Mesodermal cell (in vitro differentiated cells): ENCODE measurements around the gene MACROH2A2.

Experiments
- H3K27ac ChIP-seq: 2 replicates; pipeline ENCODE4 v1.7.0; 2013; ENCODE audit warnings: mild to moderate bottlenecking, low read depth, low read length, moderate library complexity; ENCODE audit not compliant: severe bottlenecking
- H3K36me3 ChIP-seq: 2 replicates; pipeline ENCODE4 v1.7.1; 2013; ENCODE audit warnings: mild to moderate bottlenecking, low read length, moderate library complexity; ENCODE audit not compliant: control insufficient read depth, insufficient read depth
- H3K4me1 ChIP-seq: one replicate; pipeline ENCODE4 v1.7.1; 2013; ENCODE audit warnings: mild to moderate bottlenecking, low read length; ENCODE audit not compliant: insufficient read depth, control insufficient read depth, poor library complexity, severe bottlenecking
- H3K4me3 ChIP-seq: 2 replicates; pipeline ENCODE4 v1.7.0; 2013; ENCODE audit warnings: low read length, control low read depth, mild to moderate bottlenecking; ENCODE audit not compliant: insufficient read depth, poor library complexity, severe bottlenecking; ENCODE audit errors: extremely low read depth
- H3K9me3 ChIP-seq: 2 replicates; pipeline ENCODE4 v1.7.1; 2013; ENCODE audit warnings: mild to moderate bottlenecking, low read length, moderate library complexity; ENCODE audit not compliant: control insufficient read depth
- WGBS, 2 experiments: methylation state at CpG; one replicate each; pipeline ENCODE4 v1.1.5; 2013; ENCODE audit warnings: missing lambda C conversion rate in 2 of 2; ENCODE audit not compliant: insufficient coverage in 2 of 2; 5-methylcytosine and 5-hydroxymethylcytosine counted together

The MACROH2A2 gene

DNA sequence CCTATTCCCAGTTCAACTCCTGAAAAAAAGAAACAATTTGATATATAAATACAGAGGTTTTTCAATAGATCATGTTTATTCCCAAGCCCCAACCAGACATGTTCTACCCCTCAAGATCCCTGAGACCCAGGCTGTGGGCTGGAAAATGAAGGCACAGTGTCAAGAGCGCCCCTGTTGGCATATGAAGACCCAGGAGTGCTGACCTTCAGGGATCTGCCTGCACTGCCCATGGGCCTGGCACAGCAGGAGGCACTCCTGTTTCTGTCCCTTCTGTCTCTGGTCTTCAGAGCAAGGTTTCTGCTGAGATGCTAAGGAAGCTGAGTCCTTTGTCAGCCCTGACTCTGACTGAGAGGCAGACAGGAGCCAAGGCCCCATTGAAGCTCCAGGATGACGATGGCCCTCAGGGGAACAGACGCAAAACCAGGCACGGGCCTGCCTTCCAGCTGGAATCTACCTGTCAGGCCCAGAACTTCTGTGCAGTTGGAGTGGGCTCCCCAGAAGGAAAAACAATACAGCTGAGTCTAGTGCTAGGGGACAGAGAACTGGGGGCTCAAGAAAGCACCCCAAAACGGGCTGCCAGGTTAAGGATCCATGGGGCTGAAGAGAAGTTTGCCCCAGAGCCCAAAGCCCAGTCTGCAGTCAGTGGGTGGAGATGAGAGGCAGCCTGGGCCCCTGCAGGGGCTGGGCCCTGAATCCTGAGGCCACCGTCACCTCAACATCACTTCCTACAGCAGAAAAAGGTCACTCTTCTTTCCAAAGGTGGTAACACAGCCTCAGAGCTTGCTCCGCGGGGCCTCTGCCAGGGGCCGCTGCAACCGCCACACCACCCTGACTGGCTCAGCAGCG is 86.7 kb downstream of the MACROH2A2 start:
- Histone ChIP-seq H3K9me3 (no peaks in the 10 kb centered on the region), H3K4me3 (no peak overlapping the region), H3K36me3 (peaks cover 3% of the 10 kb centered on the region), H3K4me1 (no peaks in the 10 kb centered on the region), H3K27ac (no peak overlapping the region)
- WGBS, 2 experiments, result 91 to 94% methylated on average over 9 to 11 of the region's 11 CpGs

DNA sequence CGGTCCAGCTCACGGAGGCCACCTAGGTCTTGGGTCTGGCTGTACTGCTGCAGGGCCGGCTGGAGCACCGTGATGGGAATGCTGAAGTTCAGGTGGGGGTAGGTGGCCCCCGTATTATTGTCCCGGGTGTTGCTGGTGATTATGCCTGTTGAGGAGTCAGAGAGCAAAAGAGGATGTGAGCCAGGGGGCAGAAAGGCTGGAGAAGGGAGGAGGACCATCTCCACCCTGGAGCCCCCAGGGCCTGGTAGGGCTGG is 87.3 kb downstream of the MACROH2A2 start:
- H3K4me1 ChIP-seq, result peaks cover 3% of the 10 kb centered on the region
- 89 to 93% methylated on average over 3 to 6 of the region's 6 CpGs for WGBS, 2 experiments
- H3K9me3 ChIP-seq, result no peaks in the 10 kb centered on the region
- no peak overlapping the region for H3K4me3 ChIP-seq
- no peak overlapping the region for H3K27ac ChIP-seq
- peaks cover 3% of the 10 kb centered on the region for H3K36me3 ChIP-seq

DNA sequence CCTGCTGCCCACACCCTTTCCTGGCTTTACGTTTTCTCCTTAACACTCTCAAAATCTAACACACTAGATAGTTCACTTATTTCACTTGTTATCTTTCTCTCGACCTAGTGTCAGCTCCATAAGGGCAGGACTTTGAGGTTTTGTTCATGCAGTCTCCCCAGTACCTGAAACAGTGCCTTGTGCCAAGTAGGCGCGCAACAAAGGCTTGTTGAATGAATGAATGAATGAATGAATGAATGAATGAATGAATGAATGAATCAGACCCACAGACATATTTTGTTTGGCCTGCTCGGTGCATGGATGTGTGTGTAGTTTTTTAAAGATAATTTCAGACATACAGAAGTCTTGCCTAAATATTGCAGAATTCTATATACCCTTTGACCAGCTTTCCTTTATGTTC is 87.7 kb downstream of the MACROH2A2 start:
- WGBS, 2 experiments, result 78 to 81% methylated on average over 3 to 4 of the region's 5 CpGs
- Histone ChIP-seq H3K4me3 (no peak overlapping the region), H3K36me3 (peaks cover 3% of the 10 kb centered on the region), H3K27ac (no peak overlapping the region), H3K9me3 (no peaks in the 10 kb centered on the region), H3K4me1 (peaks cover 7% of the 10 kb centered on the region)

DNA sequence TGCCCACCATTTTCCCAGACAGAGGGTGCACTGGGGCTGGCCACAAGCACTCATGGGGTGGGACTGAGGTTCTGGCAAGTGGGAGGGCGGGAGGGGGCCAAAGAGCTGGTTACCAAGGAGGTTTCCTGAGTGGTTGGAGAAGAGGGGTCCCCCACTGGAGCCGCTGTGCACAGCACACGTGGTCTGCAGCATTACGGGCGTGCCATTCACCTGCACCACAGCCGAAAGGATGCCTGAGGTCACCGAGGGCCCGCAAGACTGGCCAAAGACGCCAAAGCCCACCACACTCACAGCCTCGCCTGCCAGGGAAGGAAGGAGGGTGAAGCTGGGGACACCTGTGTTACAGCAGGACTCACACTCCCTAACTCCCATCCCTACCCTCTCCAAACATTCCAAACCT is 89.9 kb downstream of the MACROH2A2 start:
- peaks cover 8% of the 10 kb centered on the region for H3K4me1 ChIP-seq
- H3K27ac ChIP-seq, result no peak overlapping the region
- H3K36me3 ChIP-seq, result peaks cover 3% of the 10 kb centered on the region
- H3K4me3 ChIP-seq, result no peak overlapping the region
- WGBS, 2 experiments, result 92 to 100% methylated on average over 2 to 9 of the region's 10 CpGs
- no peaks in the 10 kb centered on the region for H3K9me3 ChIP-seq

DNA sequence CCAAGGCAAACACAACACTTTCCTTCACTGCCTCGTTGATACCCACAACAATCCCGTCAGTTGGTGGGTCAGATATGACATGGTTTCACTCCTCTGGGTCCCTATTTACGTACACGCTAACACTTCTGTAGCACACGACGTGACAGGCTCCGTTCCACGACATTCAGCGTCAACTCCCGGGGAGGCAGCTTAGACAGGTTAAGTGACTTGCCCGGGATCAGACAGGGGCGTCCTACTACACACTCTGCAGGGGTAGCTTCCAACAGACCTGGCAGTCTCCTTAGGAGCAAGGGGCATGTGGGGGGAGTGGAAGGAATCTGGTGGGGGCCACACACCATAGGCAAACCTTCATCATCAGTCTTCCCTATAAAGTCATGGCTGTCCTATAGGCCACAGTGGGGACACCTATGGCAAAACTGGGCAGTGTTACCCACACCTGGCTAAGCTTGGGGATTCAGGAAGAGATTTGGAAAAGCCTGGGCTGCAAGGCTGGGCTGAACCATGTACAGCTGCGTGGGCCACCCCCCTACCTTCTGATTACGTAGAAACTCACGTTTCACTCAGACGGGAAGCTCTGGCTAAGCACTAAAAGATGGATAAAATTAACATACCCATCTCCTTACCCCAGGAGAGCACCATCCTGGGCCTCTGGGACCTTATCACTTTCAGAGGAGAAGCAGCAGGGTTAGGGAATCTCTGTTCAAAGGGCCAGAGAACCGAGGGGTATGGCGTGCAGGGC is 91.9 kb downstream of the MACROH2A2 start:
- H3K4me1 ChIP-seq, result peaks cover 11% of the 10 kb centered on the region
- no peak overlapping the region for H3K27ac ChIP-seq
- H3K36me3 ChIP-seq, result peaks cover 14% of the 10 kb centered on the region
- no peak overlapping the region for H3K4me3 ChIP-seq
- H3K9me3 ChIP-seq, result no peaks in the 10 kb centered on the region
- 85 to 87% methylated on average over 13 to 14 of the region's 18 CpGs for WGBS, 2 experiments

DNA sequence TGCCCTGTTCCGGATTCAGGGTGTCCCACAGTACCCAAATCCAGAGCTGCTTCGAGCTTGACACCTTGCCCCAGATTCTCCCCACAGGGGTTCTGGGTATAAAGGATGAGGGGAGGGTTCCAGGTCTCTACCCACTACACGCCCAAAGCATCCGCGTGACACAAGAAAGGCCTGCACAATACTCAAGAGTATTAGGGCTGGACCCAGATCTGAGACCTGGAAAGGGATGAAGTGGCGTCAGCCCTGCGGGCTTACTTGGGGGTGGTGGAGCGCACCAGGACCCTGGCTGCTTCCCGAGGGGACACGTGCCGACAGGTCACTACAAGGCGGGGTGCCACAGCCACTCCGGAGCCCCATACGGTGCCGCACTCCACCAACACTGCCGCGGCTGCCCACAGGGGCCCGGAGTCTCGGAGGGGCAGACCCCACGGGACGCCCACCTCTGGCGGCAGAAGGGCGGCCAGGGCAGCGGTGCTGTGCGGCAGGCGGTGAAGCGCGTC is 92.6 kb downstream of the MACROH2A2 start:
- H3K36me3 ChIP-seq, result peaks cover 21% of the 10 kb centered on the region
- peak overlapping the region; percentile 56 for H3K4me3 ChIP-seq
- peaks cover 11% of the 10 kb centered on the region for H3K4me1 ChIP-seq
- H3K27ac ChIP-seq, result peak overlapping the region; percentile 98
- 22 to 23% methylated on average over 19 to 25 of the region's 28 CpGs for WGBS, 2 experiments
- H3K9me3 ChIP-seq, result no peaks in the 10 kb centered on the region

DNA sequence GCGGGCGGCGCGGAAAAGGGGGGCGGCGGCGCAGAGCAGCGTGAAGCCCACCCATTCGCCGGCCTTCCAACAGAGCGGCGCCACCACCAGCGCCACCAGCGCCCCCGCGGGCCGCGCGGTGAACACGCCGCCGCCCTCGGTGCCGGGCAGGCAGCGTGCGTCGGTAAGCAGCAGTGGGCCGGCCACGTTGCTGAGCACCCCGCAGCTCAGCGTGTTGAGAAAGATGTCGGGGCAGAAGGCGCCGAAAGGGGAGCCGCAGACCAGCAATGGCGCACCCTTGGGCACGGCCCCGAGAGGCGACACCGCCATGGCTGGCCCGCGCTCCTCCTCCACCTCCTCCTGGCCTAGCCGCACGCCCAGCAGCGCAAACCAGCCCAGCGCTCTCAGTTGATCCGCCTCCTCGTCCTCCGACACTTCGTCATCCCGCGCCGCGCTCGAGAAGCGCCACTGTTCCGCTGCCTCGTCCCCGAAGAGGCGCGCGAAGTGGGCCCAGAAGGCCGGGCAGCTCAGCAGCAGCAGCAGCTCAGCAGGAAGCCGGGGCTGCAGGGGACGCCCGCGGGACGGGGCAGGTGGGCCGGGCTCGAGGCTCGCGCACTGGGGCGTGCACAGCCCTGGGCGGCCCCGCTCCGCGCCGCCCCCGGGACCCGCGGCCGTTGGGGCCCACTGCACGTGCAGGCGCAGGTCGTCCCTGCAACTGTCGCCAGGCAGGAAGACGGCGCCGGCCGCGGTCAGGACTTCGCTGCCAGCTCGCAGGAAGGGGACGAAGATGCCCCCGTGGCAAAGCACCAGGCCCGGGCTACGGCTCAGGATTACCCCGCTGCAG is 93.2 kb downstream of the MACROH2A2 start:
- peaks cover 11% of the 10 kb centered on the region for H3K4me1 ChIP-seq
- H3K4me3 ChIP-seq, result peak overlapping the region; percentile 56
- peaks cover 28% of the 10 kb centered on the region for H3K36me3 ChIP-seq
- 0 to 1% methylated on average over 77 to 93 of the region's 98 CpGs for WGBS, 2 experiments
- peak overlapping the region; percentile 98 for H3K27ac ChIP-seq
- no peaks in the 10 kb centered on the region for H3K9me3 ChIP-seq

DNA sequence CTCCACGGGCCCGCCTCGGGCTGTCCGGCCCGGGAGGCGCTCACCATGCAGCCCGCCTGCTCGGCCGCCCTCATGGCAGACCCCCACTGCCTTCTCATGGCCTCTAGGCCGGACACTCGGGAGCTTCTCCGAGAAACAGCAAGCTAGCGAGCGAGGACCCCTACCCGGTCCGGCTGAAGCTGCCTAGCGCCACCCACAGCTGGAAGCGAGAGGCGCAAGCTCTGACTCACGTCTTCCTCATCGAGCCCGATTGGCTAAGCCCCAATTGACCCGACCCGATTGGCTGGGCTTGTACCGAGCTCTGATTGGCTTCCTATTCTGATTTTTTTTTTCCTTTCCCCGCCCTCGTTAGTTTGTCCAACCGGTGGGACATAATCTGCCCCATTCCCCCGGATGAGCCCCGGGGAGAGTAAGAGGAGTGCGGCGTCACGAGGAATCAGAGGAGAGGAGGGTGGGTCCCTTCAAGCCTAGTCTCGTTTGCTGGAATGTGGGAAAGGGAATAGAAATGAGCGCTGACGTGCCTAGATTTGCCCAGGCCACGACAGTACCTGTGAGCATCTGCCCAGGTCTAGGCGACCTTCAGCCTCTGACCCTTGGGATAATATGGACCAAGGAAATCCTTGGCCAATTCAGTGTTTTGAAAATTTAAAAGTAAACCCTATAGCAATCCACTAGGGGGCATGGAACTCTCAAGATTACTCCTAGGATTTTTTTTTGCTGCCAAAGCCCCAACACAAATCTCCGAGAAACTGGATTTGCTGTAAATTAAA is 94.0 kb downstream of the MACROH2A2 start, which contains the start of gene TYSND1:
Gene TYSND1 (minus strand): TSS at position 212 of the 770 bp plus-strand sequence. CDS start 114 bp downstream, at position 98.
- H3K27ac ChIP-seq, result peak within 1 kb of the TSS; percentile 98
- H3K4me3 ChIP-seq, result peak within 1 kb of the TSS; percentile 56
- H3K4me1 ChIP-seq, result peaks cover 11% of the 10 kb centered on the region
- peaks cover 35% of the 10 kb centered on the region for H3K36me3 ChIP-seq
- H3K9me3 ChIP-seq, result no peaks in the 10 kb centered on the region
- 1 to 5% methylated on average over 29 to 35 of the region's 39 CpGs for WGBS, 2 experiments

DNA sequence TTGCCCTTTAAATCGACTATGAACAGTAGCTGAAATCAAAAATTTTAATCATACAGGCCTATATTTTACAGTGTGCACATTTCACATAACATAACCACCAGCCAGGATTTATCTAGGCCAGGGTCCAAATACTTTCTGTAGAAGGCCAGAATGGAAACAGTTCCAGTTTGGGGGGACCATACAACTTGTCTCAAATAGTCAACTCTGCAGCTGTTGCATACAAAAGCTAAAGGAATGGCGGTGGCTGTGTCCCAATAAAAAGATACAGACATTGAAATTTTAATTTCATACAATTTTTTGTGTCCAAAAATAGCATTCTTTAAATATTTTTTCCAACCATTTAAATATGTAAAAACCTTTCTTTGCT is 94.6 kb downstream of the MACROH2A2 start:
- 33 to 67% methylated on average over 1 of the region's 2 CpGs for WGBS, 2 experiments
- Histone ChIP-seq H3K4me3 (peak overlapping the region; percentile 6), H3K36me3 (peaks cover 41% of the 10 kb centered on the region), H3K9me3 (no peaks in the 10 kb centered on the region), H3K27ac (peak overlapping the region; percentile 98), H3K4me1 (peaks cover 11% of the 10 kb centered on the region)

DNA sequence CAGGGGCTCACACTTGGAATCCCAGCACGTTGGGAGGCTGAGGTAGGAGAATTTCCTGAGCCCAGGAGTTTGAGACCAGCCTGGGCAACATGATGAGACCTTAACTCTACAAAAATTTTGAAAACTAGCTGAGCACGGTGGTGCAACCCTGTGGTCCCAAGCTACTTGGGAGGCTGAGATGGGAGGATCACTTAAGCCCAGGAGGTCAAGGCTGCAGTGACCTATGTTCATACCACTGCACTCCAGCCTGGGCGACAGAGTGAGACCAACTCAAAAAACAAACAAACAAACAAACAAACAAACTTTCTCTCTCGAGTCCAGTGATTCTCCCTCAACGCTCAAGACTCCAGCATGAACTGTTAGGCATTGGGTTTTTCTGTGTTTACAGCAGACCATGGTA is 95.9 kb downstream of the MACROH2A2 start:
- Histone ChIP-seq H3K36me3 (peaks cover 54% of the 10 kb centered on the region), H3K4me3 (no peak overlapping the region), H3K4me1 (peaks cover 11% of the 10 kb centered on the region), H3K9me3 (no peaks in the 10 kb centered on the region), H3K27ac (no peak overlapping the region)
- WGBS, 2 experiments, result 88 to 89% methylated on average over 4 to 5 of the region's 5 CpGs
